Chondrocyte (in vitro differentiated cells): Measurements from ENCODE around the gene KIAA2012. TPM values are rescaled to one million over a fixed set of nuclear protein-coding genes. Genes with fewer than 3 reads are reported as not detected.

Experiments used
- DNase-seq: peaks from one replicate; pipeline ENCODE4 v3.0.0; 2021; ENCODE audit warnings: mixed read lengths, low spot score
- H3K27ac Mint-ChIP-seq: one replicate; pipeline ENCODE4 v1.8.0; 2021; ENCODE audit warnings: mild to moderate bottlenecking, moderate library complexity, mixed read lengths; ENCODE audit not compliant: unreplicated experiment
- H3K27me3 Mint-ChIP-seq: 2 replicates; pipeline ENCODE4 v1.8.0; 2021; ENCODE audit warnings: low read depth, mixed read lengths
- H3K36me3 Mint-ChIP-seq: 2 replicates; pipeline ENCODE4 v1.8.0; 2021; ENCODE audit warnings: low read depth, mixed read lengths
- H3K4me1 Mint-ChIP-seq: 2 replicates; pipeline ENCODE4 v1.8.0; 2021; ENCODE audit warnings: low read depth, mild to moderate bottlenecking, mixed read lengths
- H3K4me3 Mint-ChIP-seq: one replicate; pipeline ENCODE4 v1.8.0; 2021; ENCODE audit warnings: mild to moderate bottlenecking, moderate library complexity, mixed read lengths; ENCODE audit not compliant: unreplicated experiment
- H3K9me3 Mint-ChIP-seq: 2 replicates; pipeline ENCODE4 v1.8.0; 2021; ENCODE audit warnings: low read depth, mixed read lengths
- total RNA-seq: library from RNA; stranded (reverse); gene quantifications from 3 replicates; pipeline ENCODE4 v1.2.1, GENCODE V29; 2021
- TF ChIP-seq, protein P1 (sequence below): fragments of 200-600 bp; sonication (generic); IDR thresholded peaks from 2 replicates; pipeline ENCODE4 v1.5.0; 2021; ENCODE audit warnings: antibody characterized with exemption, mild to moderate bottlenecking, moderate library complexity

Gene KIAA2012
- total RNA-seq, 1 donor from 2014 or later = not detected

DNA sequence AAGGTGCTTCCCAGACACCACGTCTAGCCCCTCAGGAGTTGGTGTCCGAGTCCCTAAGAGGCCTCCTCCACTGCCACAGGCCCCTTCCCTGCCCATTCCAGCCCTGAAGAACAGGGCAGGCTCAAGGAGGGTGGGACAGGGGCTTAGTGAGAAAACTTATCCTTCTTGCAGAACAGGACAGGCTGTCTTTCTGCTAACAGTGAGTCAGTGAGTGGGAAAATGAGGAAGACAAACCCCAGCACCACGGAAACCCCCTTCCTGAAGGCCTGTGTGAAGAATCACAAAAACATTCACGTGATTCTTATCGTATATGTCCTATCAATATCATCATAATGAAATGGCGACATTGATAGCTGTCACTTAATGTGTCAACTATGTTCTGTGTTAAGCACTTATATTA, 29.6 kb upstream of the KIAA2012 start:
- TF ChIP-seq, protein P1, sequence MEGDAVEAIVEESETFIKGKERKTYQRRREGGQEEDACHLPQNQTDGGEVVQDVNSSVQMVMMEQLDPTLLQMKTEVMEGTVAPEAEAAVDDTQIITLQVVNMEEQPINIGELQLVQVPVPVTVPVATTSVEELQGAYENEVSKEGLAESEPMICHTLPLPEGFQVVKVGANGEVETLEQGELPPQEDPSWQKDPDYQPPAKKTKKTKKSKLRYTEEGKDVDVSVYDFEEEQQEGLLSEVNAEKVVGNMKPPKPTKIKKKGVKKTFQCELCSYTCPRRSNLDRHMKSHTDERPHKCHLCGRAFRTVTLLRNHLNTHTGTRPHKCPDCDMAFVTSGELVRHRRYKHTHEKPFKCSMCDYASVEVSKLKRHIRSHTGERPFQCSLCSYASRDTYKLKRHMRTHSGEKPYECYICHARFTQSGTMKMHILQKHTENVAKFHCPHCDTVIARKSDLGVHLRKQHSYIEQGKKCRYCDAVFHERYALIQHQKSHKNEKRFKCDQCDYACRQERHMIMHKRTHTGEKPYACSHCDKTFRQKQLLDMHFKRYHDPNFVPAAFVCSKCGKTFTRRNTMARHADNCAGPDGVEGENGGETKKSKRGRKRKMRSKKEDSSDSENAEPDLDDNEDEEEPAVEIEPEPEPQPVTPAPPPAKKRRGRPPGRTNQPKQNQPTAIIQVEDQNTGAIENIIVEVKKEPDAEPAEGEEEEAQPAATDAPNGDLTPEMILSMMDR = no peak
- H3K4me3 Mint-ChIP-seq = no peak overlapping the region
- H3K36me3 Mint-ChIP-seq = peaks cover under 1% of the 10 kb centered on the region
- no peaks in the 10 kb centered on the region for H3K9me3 Mint-ChIP-seq
- H3K27ac Mint-ChIP-seq = no peak overlapping the region
- H3K4me1 Mint-ChIP-seq = no peaks in the 10 kb centered on the region
- DNase-seq = no peak
- no peaks in the 10 kb centered on the region for H3K27me3 Mint-ChIP-seq

DNA sequence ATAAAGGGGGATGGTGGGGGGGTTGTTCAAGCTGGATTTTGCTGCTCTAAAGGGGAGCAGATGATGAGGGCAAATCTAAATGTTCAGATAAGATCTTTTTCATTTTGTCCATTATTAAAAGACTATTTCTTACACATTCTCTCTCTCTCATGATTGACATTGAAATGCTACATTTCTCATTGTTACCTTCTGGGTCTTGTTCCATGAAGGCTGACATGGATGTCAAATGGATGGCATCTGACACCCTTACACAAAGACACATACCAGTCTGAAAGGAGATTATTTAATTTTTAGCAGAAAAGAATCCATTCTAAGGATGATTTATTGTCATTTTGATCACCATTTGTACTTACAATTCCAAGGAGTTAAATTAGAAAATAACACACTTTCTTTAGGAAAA, 28.3 kb upstream of the KIAA2012 start:
- Mint-ChIP-seq H3K4me1 (no peaks in the 10 kb centered on the region), H3K4me3 (no peak overlapping the region), H3K36me3 (no peaks in the 10 kb centered on the region), H3K9me3 (no peaks in the 10 kb centered on the region), H3K27ac (no peak overlapping the region), H3K27me3 (peaks cover 2% of the 10 kb centered on the region)
- TF ChIP-seq, protein P1 = no peak
- no peak for DNase-seq

DNA sequence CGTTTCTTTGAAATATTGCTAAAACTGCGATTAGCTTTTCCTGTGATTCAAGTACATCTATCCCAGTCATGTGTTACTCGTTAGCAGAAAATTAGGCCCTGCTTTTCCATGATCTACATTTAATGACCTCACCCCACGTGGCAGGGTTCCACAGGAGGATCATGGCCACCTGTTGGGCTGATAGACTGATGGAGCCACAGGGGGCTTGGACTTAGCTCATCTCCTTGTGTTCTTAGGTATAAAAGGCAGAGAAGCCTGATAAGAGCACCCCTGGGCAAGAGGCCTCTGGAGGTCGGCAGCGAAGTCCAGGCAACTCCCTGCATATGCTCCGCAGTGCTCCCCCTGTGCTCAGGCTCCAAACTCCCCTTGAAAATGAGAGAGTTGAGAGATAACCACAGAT, 26.5 kb upstream of the KIAA2012 start:
- no peak for DNase-seq
- no peaks in the 10 kb centered on the region for H3K36me3 Mint-ChIP-seq
- TF ChIP-seq, protein P1 = no peak
- H3K27ac Mint-ChIP-seq = no peak overlapping the region
- no peaks in the 10 kb centered on the region for H3K9me3 Mint-ChIP-seq
- H3K4me1 Mint-ChIP-seq = peaks cover 5% of the 10 kb centered on the region
- H3K4me3 Mint-ChIP-seq = no peak overlapping the region
- peaks cover 2% of the 10 kb centered on the region for H3K27me3 Mint-ChIP-seq

DNA sequence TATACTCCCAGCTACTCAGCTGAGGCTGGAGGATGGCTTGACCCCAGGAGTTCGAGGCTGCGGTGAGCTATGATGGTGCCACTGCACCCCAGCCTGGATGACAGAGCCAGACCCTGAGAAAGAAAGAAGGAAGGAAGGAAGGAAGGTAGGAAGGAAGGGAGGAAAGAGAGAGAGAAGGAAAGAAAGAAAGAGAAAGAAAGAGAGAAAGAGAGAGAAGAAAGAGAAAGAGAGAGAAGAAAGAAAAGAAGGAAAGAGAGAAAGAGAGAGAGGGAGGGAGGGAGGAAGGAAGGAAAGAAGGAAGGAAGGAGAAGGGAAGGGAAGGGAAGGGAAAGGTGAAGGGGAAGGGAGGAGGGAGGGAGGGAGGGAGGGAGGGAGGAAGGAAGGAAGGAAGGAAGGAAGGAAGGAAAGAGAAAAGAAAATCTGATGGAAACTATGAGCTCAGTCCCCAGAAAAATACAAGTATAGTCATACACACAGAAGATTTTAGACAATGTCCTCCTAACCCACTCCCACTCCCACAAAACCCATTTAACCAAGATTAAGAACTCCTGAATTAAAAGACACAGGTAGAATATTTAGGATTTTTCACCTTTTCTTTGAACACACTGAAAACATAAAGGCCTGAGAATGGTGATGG, 23.8 kb upstream of the KIAA2012 start:
- Mint-ChIP-seq H3K27ac (no peak overlapping the region), H3K36me3 (no peaks in the 10 kb centered on the region), H3K9me3 (no peaks in the 10 kb centered on the region), H3K4me3 (no peak overlapping the region), H3K27me3 (peaks cover 2% of the 10 kb centered on the region), H3K4me1 (peaks cover 15% of the 10 kb centered on the region)
- no peak for DNase-seq
- TF ChIP-seq, protein P1 = no peak

DNA sequence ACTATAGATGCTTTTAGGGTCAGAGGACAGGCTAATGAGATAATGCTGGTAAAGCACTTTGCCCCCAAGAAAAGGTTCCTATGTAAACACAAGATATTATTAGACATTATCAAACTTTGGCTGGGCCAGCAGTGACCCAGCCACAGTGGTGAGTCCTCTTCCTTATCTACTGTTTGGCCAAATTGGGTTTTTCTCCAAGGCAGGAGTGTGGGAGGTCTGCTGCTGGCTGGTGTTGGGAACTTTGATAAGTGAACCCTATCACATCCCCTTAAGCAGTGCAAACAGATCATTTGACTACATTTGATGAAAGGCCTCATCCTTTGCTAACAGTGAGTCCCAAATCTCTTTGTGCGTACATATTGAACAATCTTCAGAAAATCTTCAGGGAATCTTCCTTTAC, 23.2 kb upstream of the KIAA2012 start:
- no peak overlapping the region for H3K27ac Mint-ChIP-seq
- TF ChIP-seq, protein P1 = no peak
- H3K27me3 Mint-ChIP-seq = peaks cover 2% of the 10 kb centered on the region
- H3K36me3 Mint-ChIP-seq = no peaks in the 10 kb centered on the region
- H3K4me3 Mint-ChIP-seq = no peak overlapping the region
- peaks cover 15% of the 10 kb centered on the region for H3K4me1 Mint-ChIP-seq
- H3K9me3 Mint-ChIP-seq = no peaks in the 10 kb centered on the region
- DNase-seq = no peak
